ENCODE data around the gene CREB3L2. TPM values are rescaled to one million over a fixed set of nuclear protein-coding genes. Genes with fewer than 3 reads are reported as not detected.

Gene CREB3L2
- total RNA-seq, 1 experiment from 2014 or later = 60.6 TPM

DNA sequence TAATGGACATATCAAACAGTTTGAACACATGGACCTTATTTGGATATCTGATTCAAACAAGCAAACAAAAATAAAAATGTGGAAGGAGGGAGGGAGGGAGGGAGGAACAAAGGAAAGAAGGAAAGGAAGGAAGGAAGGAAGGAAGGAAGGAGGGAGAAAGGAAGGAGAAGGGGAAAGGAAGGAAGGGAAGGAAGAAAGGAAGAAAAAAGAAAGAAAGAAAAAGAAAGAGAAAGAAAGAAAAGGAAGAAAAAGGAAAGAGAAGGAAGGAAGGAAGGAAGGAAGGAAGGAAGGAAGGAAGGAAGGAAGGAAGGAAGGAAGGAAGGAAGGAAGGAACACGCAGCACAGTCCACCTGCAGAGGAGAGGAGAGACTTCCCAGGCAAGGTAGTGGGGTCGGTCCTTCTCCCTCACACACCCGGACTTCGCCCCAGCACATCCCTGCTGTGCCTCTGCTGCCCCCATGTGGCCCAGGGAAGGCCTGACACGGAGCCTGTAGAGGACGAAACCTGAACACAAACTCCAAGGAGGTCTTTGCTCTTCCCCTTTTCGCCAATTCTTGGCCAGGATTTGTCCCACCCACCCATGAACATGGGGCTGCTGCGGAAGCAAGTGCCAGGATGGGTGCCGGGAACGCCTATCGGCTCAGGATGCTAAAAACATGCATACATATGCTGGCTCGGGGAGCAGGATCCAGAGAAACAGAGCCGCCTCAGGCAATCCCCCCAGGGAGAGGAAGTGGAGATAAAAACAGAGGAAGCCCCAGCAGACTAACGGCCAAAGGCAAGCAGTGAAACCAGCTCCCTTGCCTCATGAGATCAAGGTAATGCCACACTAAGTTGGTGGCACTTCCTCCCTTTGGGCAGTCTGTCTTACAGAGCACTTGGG lies 102.8 kb downstream of the CREB3L2 start (continued):
- TF ChIP-seq CTCF (IDR thresholded peaks at IDR 0.05) = peak; percentile 87
- TF ChIP-seq IRF2 (CRISPR knock-in tag; IDR thresholded peaks at IDR 0.05; ENCODE audit: borderline replicate concordance, low read depth) = no peak
- TF ChIP-seq, protein P1, sequence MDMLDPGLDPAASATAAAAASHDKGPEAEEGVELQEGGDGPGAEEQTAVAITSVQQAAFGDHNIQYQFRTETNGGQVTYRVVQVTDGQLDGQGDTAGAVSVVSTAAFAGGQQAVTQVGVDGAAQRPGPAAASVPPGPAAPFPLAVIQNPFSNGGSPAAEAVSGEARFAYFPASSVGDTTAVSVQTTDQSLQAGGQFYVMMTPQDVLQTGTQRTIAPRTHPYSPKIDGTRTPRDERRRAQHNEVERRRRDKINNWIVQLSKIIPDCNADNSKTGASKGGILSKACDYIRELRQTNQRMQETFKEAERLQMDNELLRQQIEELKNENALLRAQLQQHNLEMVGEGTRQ (CRISPR knock-in tag; IDR thresholded peaks at IDR 0.05) = no peak
- TF ChIP-seq CBFB (CRISPR knock-in tag; IDR thresholded peaks at IDR 0.05; ENCODE audit: low read depth) = no peak
- TF ChIP-seq, protein P2, sequence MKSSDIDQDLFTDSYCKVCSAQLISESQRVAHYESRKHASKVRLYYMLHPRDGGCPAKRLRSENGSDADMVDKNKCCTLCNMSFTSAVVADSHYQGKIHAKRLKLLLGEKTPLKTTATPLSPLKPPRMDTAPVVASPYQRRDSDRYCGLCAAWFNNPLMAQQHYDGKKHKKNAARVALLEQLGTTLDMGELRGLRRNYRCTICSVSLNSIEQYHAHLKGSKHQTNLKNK (CRISPR knock-in tag; IDR thresholded peaks at IDR 0.05) = no peak
- no peak for TF ChIP-seq HMGA2 (CRISPR knock-in tag; IDR thresholded peaks at IDR 0.05)
- TF ChIP-seq CREM (CRISPR knock-in tag; IDR thresholded peaks at IDR 0.05) = no peak
- TF ChIP-seq, protein P3, sequence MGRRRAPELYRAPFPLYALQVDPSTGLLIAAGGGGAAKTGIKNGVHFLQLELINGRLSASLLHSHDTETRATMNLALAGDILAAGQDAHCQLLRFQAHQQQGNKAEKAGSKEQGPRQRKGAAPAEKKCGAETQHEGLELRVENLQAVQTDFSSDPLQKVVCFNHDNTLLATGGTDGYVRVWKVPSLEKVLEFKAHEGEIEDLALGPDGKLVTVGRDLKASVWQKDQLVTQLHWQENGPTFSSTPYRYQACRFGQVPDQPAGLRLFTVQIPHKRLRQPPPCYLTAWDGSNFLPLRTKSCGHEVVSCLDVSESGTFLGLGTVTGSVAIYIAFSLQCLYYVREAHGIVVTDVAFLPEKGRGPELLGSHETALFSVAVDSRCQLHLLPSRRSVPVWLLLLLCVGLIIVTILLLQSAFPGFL (CRISPR knock-in tag; IDR thresholded peaks at IDR 0.05; ENCODE audit: borderline replicate concordance) = no peak
- TF ChIP-seq ZNF423 (CRISPR knock-in tag; IDR thresholded peaks at IDR 0.05) = peak; percentile 60; the same call in 1 of the 2 replicates
- TF ChIP-seq, protein P4, sequence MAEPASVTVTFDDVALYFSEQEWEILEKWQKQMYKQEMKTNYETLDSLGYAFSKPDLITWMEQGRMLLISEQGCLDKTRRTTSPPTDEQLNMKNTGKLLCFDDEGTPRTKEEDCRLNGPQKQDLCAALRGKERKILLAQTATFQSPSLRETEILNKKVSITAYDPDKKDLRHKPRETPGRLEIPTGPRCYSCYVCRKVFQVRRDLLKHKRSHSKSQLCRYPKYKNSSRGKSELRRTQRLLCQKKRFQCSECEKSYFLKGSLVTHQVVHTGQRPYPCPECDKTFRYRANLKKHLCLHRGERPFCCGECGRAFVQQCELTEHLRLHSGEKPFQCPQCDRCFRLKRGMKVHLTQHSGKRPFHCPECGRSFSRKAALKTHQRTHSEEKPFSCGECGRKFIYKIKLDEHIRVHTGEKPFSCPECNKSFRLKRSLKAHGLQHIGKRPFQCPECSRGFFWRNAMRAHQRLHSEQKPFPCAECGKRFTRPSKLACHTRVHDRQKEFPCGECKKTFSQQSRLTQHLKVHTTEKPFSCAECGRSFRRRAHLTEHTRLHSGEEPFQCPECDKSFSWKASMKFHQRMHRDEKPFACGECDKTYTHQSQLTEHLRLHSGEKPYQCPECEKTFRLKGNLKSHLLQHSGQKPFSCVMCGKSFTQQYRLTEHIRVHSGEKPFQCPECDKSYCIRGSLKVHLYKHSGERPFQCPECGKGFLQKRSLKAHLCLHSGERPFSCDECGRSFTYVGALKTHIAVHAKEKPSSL (CRISPR knock-in tag; conservative IDR thresholded peaks at IDR 0.05) = no peak
- TF ChIP-seq RELA (CRISPR knock-in tag; IDR thresholded peaks at IDR 0.05; ENCODE audit: borderline replicate concordance) = no peak
- TF ChIP-seq MYBL2 (CRISPR knock-in tag; IDR thresholded peaks at IDR 0.05) = 0 out of 2 replicates have a peak, but pooled peaks have one; percentile 32
- TF ChIP-seq ZNF512 (CRISPR knock-in tag; IDR thresholded peaks at IDR 0.05; ENCODE audit: borderline replicate concordance) = peak; percentile 100
- TF ChIP-seq, protein P5, sequence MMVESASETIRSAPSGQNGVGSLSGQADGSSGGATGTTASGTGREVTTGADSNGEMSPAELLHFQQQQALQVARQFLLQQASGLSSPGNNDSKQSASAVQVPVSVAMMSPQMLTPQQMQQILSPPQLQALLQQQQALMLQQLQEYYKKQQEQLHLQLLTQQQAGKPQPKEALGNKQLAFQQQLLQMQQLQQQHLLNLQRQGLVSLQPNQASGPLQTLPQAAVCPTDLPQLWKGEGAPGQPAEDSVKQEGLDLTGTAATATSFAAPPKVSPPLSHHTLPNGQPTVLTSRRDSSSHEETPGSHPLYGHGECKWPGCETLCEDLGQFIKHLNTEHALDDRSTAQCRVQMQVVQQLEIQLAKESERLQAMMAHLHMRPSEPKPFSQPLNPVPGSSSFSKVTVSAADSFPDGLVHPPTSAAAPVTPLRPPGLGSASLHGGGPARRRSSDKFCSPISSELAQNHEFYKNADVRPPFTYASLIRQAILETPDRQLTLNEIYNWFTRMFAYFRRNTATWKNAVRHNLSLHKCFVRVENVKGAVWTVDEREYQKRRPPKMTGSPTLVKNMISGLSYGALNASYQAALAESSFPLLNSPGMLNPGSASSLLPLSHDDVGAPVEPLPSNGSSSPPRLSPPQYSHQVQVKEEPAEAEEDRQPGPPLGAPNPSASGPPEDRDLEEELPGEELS (CRISPR knock-in tag; IDR thresholded peaks at IDR 0.05) = no peak
- TF ChIP-seq ELF4 (CRISPR knock-in tag; IDR thresholded peaks at IDR 0.05; ENCODE audit: low read depth) = no peak
- TF ChIP-seq JAZF1 (CRISPR knock-in tag; IDR thresholded peaks at IDR 0.05) = no peak
- no peak for TF ChIP-seq OVOL2 (CRISPR knock-in tag; IDR thresholded peaks at IDR 0.05; ENCODE audit: borderline replicate concordance)
- peak; percentile 47; the same call in 1 of the 2 replicates for TF ChIP-seq TEAD1 (CRISPR knock-in tag; IDR thresholded peaks at IDR 0.05)
- TF ChIP-seq GRHL2 (CRISPR knock-in tag; IDR thresholded peaks at IDR 0.05; ENCODE audit: insufficient replicate concordance, severe bottlenecking) = no peak
